Osteocyte (in vitro differentiated cells): ENCODE data around the gene TRAF6. TPM values are rescaled to one million over a fixed set of nuclear protein-coding genes. Genes with fewer than 3 reads are reported as not detected.

Experiments used
- DNase-seq: peaks from one replicate; pipeline ENCODE4 v3.0.0; 2021; ENCODE audit warnings: mixed read lengths; ENCODE audit not compliant: unreplicated experiment; ENCODE audit errors: extremely low spot score
- H3K27ac Mint-ChIP-seq: one replicate; pipeline ENCODE4 v1.8.0; 2021; ENCODE audit warnings: mild to moderate bottlenecking, mixed read lengths; ENCODE audit not compliant: unreplicated experiment
- H3K27me3 Mint-ChIP-seq: one replicate; pipeline ENCODE4 v1.8.0; 2021; ENCODE audit warnings: mixed read lengths; ENCODE audit not compliant: unreplicated experiment
- H3K36me3 Mint-ChIP-seq: one replicate; pipeline ENCODE4 v1.8.0; 2021; ENCODE audit warnings: mixed read lengths; ENCODE audit not compliant: unreplicated experiment
- H3K4me1 Mint-ChIP-seq: one replicate; pipeline ENCODE4 v1.8.0; 2021; ENCODE audit warnings: mixed read lengths; ENCODE audit not compliant: unreplicated experiment
- H3K4me3 Mint-ChIP-seq: one replicate; pipeline ENCODE4 v1.8.0; 2021; ENCODE audit warnings: mild to moderate bottlenecking, moderate library complexity, mixed read lengths; ENCODE audit not compliant: unreplicated experiment
- H3K9me3 Mint-ChIP-seq: one replicate; pipeline ENCODE4 v1.8.0; 2021; ENCODE audit warnings: mixed read lengths; ENCODE audit not compliant: unreplicated experiment
- CTCF ChIP-seq: fragments of 200-600 bp; sonication (generic); IDR thresholded peaks from 2 replicates; pipeline ENCODE4 v1.5.0; 2021; ENCODE audit warnings: antibody characterized with exemption, mild to moderate bottlenecking, moderate library complexity
- total RNA-seq: library from RNA; stranded (reverse); gene quantifications from 2 replicates; pipeline ENCODE4 v1.2.1, GENCODE V29; 2021

The TRAF6 gene
- total RNA-seq, 1 donor from 2014 or later = 13.9 TPM

GRCh38 chr11:36465449-36466163 lies 44.5 kb downstream of the TRAF6 start:
- no peak for TF ChIP-seq CTCF
- DNase-seq = no peak
- Mint-ChIP-seq H3K36me3 (peaks cover 49% of the 10 kb centered on the region), H3K9me3 (no peaks in the 10 kb centered on the region), H3K27me3 (no peaks in the 10 kb centered on the region), H3K4me3 (no peak overlapping the region), H3K4me1 (peaks cover 76% of the 10 kb centered on the region), H3K27ac (peak overlapping the region; percentile 84)

- peak overlapping the region; percentile 84 for H3K27ac Mint-ChIP-seq
- peaks cover 53% of the 10 kb centered on the region for H3K36me3 Mint-ChIP-seq
- H3K27me3 Mint-ChIP-seq = no peaks in the 10 kb centered on the region
- H3K4me3 Mint-ChIP-seq = no peak overlapping the region
- peaks cover 72% of the 10 kb centered on the region for H3K4me1 Mint-ChIP-seq
- no peak for DNase-seq
- TF ChIP-seq CTCF = no peak
- H3K9me3 Mint-ChIP-seq = no peaks in the 10 kb centered on the region
Observed at GRCh38 chr11:36464720-36465119, 45.4 kb downstream of the TRAF6 start.

DNA sequence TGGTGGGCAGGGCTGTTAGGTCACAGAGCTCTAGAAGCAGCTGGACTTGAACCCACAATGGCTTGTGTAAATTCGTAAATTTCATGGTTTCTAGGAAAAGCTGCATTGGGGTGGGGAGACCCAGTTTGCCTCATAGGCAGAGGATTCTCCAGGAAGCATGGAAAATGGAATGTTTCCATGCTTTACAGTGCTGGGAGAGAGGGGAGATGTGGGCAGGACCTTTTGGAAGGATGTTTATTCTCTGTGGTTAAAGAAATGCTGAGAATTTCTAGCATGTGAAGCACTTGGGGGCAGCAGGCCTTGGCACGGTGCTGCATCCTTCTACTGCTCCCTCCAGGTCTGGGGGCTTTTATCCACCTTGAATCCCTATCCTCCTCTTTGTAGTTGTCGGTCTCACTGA lies 46.3 kb downstream of the TRAF6 start:
- Mint-ChIP-seq H3K4me3 (peak overlapping the region; percentile 5), H3K27me3 (no peaks in the 10 kb centered on the region), H3K27ac (peak overlapping the region; percentile 84), H3K4me1 (peaks cover 63% of the 10 kb centered on the region), H3K36me3 (peaks cover 58% of the 10 kb centered on the region), H3K9me3 (no peaks in the 10 kb centered on the region)
- no peak for DNase-seq
- TF ChIP-seq CTCF = no peak

DNA sequence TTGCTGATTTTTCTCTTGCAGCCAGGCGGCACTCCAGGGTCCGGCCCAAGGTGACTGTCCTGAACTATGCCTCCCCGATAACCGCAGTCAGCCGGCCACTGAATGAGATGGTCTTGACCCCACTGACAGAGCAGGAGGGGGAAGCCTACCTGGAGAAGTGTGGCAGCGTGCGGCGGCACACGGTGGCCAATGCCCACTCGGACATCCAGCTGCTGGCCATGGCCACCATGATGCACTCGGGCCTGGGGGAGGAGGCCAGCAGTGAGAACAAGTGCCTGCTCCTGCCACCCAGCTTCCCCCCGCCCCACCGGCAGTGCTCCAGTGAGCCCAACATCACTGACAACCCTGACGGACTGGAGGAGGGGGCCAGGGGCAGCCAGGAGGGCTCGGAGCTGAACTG lies 47.8 kb downstream of the TRAF6 start:
- H3K27ac Mint-ChIP-seq = peak overlapping the region; percentile 47
- H3K4me3 Mint-ChIP-seq = no peak overlapping the region
- TF ChIP-seq CTCF = no peak
- no peaks in the 10 kb centered on the region for H3K9me3 Mint-ChIP-seq
- H3K4me1 Mint-ChIP-seq = peaks cover 65% of the 10 kb centered on the region
- DNase-seq = no peak
- H3K27me3 Mint-ChIP-seq = no peaks in the 10 kb centered on the region
- H3K36me3 Mint-ChIP-seq = peaks cover 63% of the 10 kb centered on the region

DNA sequence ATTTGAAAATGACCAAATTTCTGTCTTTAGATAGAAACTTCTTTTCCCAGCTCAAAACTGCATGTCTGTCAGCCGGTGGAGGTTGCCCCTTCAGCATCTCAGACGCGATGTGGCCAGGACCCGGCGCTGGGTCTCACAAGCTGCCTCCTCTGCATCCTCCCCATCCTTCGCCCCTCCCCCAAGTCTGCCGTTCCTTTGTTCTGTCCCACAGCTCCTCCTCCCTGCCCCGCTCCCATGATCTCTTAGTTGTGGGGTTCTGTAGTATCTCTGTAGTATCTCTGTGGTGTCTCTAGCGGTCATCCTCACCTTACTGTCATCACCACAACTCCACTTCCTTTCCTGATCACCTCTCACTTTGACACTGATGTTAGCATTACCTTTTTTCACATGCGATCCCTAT lies 49.9 kb downstream of the TRAF6 start:
- Mint-ChIP-seq H3K4me1 (peaks cover 71% of the 10 kb centered on the region), H3K27ac (peak overlapping the region; percentile 60), H3K9me3 (no peaks in the 10 kb centered on the region), H3K4me3 (no peak overlapping the region), H3K36me3 (peaks cover 50% of the 10 kb centered on the region), H3K27me3 (no peaks in the 10 kb centered on the region)
- DNase-seq = no peak
- TF ChIP-seq CTCF = no peak
